Stimulated activated CD8-positive, alpha-beta memory T cell treated with anti-CD3 and anti-CD28 coated beads, Interleukin-12 subunit alpha, Interleukin-12 subunit beta, amount 100 ng/mL, for 24 hours (primary cell): Measurements from ENCODE around the gene IL20RB.
"Not testable (repeated sequence)": the region's sequence is repeated elsewhere in the genome, so short reads cannot be mapped to it uniquely, and the experiment has no call there.

Experiments
- DNase-seq: peaks from one replicate; pipeline ENCODE4 v3.0.0-alpha.2; 2020; ENCODE audit errors: extremely low read depth

IL20RB gene

DNA sequence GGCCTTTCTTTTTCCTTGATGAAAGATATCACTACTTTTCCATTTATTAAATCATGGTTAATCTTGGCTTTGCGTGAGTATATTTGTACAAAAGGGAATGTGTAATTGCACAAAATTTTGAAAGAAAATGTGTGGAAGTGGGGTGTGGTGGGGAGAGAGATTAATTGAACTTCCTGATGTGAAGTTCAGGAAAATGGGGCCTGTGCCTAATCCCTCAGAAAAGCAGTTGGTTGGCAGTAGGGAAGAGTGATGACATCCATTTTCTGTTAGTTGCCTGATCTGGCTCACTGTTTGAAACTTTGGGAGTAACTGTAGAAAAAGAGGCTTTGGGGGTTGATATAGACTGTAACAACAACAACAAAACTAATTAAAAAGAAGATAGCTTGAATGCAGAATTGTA, 10.8 kb upstream of the IL20RB start:
- DNase-seq, result no peak

- no peak for DNase-seq
Observed at GRCh38 chr3:136947477-136947876, 10.3 kb upstream of the IL20RB start.

DNA sequence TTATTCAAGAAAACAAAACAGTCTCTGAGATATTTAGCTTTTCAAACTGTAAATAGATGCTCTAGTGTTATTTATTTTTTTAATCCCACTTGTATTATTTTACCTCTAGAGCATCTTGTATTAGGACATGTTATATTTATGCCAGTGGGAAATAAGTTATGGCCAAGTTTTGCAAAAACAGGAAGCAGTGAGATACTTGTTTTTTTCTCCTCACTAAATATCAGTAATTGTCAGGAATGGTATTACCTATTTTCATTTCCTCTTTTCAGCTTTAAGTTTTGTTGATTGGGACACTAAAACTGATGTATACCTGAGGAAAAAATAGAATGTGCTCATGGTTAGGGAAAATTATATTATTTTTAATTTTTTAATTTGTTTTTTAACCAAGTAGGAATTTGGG, 8.6 kb upstream of the IL20RB start:
- DNase-seq, result no peak

DNA sequence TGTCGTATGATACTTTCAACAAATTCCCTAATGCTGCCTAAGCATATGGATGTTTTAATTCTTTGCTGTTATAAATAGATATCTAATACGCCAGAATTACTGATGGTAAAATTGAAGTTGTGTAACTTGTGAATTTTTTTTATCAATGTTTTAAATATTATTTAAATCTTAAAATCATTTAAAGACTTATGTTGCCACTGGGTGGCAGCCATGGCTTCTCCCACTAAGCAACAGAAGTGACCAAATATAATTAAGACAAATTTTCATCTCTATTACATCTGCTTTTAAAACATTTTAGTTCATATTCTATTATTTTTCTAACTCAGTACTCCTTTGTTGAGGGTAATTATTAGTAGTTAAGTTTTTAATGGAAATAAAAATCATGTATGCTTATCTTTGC, 8.1 kb upstream of the IL20RB start:
- DNase-seq, result no peak

DNA sequence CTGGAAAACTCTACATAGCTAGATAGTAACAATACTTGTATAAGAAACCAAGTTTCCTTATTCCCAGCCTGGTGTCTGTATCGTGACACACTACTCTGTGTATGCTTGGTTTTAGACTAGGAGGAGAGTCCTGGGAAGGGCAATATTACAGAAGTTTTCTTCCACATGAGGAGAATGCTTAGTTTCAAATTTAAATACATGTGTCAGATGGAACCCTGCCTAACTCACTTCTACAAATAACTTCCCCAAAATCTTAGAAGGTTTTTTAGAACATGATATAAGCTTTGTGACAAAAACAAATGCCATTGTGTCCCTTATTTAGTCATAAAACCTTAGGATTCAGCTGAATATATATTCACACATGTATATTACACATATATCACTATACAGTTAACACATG, 7.2 kb upstream of the IL20RB start:
- no peak for DNase-seq

DNA sequence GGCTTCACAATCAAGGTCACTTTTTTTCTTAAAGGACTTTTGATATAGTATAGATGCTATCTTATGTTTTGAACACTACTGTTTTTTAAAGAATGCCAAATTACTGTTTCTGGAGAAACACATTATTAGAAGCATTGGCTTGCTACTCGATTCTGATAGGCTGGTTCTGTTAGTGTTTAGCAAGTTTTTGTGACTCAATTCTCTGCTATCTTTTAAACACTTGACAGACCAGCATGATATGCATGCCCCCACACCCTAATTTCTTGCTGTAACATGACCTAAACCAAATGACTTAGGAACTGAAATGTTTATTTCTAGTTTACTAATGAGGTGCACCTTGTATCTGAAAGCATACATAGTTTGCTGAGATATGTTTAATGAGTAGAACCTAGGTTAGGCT, 5.5 kb upstream of the IL20RB start:
- DNase-seq, result no peak

DNA sequence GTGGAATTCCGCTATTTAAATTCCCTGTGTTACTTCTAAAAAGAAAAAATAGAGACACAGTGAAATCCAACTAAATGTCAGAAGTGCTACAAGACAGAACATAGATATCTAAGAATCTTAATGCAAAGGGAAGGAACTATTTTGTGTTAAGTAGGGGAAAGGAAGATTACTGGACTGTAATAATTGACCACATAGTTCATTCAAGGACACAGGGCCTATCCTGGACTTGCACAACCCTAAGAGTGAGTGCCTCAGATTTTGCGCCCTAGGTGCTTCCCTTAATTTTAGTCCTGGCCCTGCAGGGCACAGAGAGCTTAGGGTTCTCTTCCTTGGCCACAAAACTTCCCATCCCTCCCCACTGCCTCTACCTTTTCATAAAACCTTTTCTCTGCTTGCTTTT, 3.5 kb upstream of the IL20RB start:
- no peak for DNase-seq

DNA sequence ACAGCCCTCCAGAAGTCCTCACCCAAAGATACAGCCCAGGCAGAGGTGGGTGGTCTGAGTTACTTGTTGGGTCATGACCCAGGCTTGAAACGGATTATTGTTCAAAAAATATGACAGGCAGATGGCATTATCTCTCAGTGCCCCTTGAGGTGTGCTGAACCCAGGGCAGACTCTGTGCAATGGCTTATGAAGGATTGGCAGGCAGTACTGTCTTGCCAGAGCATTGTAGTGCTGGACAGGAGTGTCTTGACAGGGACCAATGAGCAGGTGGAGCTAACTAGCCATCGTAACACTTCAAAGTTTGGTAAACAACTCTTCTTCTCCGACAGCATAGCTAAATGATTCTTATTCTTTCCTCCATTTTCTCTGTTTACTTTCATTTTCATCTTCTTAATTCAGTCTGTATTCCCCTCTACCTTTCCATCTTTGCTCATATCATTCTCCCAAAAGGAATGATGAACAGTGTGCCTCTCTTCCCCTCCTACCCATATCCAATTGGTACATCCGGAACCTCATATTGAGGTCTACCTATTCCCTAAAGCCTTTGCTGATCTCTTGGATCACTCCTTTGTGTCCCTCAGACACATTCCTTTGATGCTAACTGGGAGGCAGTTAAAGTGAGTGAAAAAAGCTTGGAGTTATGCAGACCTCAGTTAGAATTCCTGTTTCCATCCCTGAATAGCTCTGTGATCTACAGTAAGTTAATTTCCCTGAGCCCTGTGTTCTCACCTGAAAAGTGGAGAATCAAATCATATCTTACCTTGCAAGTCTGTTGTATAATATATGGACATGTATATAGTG, 2.6 kb upstream of the IL20RB start:
- no peak for DNase-seq

GRCh38 chr3:136955813-136956212, 2.0 kb upstream of the IL20RB start:
- DNase-seq, result no peak

- no peak for DNase-seq
Observed at GRCh38 chr3:136956971-136957370, 812 bp upstream of the IL20RB start.

GRCh38 chr3:136958939-136959338, 1.2 kb downstream of the IL20RB start:
- no peak for DNase-seq

DNA sequence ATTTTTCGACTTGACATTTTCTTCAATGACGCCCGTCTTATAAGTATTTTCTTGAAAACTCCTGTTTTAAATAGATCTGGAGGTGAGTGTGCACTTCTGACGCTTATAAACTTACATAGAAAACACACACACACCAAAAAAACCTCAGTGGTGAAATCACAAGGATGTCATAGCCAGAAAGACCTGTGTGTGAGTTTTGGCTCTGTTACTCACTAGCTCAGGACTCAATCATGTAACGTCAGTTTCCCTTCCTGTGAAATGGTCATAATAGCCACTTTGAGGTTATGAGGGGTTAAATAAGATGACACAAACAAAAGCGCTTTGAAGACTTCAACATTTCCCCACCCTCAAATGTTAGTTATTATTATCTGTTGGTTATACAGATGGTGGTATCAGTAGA, 1.8 kb downstream of the IL20RB start:
- DNase-seq, result no peak

DNA sequence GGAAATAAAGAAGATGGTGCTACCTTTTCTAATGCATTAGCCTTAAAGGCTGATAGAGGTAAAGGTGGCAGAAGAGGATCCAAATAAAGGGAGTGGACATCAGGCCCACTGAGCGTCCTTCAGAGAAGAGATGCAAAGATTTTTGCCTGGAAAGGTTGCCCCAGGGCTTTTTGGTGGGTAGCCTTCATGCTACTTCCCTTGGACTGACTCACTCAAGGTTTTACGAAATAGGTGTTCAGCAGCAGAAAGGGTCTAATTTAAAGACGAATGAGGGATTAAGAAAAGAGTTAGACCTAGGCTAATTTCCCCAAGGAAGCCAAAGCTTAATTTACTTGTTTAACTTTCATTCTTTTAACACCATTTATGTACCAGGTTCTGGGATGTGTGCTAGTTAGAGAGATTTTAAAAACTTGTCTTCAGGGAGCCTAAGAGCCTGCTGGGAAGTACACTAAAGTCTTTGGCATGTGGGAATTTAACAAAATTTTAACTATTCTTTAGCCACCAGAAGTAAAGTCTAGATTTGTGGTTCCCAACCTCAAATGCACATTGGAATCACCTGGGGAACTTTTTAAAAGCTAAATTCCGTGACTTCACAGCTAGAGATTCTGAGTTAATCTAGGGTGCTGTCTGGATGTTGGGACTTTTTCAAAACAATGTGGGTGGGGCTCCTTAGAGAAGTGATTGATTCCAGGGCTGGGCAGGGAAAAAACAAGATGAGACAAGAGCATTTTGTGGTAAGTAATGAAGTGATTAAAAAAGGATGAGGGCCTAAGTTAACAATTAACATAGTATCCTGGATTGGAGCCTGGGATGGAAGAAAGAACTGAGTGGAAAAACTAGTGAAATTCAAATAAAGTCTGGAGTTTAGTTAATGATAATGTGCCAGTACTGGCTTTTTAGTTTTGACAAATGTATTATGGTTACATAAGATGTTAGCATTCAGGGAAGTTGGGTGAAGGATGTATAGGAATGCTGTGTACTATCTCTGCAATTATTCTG, 3.4 kb downstream of the IL20RB start:
- DNase-seq, result no peak

DNA sequence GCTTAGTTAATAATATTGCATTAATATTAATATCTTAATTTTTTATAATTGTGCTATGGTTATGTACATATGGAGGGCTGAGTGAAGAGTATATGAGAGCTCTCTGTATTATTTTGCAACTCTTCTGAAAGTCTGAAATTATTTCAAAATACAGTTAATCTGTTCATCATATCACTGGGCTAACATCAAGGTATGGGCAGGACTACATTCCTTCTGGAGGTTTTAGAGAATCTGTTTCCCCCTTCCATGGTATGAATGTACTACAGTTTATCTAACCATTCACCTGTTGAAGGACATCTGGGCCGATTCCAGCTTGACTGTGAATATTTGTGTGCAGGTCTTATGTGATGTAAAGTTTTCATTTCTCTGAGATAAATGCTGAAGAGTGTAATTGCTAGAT, 5.1 kb downstream of the IL20RB start:
- no peak for DNase-seq

DNA sequence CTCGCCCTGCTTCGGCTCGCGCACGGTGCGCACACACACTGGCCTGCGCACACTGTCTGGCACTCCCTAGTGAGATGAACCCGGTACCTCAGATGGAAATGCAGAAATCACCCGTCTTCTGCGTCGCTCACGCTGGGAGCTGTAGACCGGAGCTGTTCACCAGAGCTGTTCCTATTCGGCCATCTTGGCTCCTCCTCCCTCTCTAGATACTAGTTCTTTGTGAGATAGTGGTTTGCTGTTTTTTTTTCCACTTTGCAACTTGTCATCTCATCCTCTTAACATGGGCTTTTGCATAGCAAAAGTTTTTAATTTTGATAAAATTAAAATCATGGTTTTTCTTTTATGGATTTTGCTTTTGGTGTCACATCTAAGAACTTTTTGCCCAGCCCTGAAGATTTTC, 11.8 kb downstream of the IL20RB start:
- not testable (repeated sequence) for DNase-seq

- DNase-seq, result no peak
Observed at GRCh38 chr3:136973352-136973751, 15.6 kb downstream of the IL20RB start.

DNA sequence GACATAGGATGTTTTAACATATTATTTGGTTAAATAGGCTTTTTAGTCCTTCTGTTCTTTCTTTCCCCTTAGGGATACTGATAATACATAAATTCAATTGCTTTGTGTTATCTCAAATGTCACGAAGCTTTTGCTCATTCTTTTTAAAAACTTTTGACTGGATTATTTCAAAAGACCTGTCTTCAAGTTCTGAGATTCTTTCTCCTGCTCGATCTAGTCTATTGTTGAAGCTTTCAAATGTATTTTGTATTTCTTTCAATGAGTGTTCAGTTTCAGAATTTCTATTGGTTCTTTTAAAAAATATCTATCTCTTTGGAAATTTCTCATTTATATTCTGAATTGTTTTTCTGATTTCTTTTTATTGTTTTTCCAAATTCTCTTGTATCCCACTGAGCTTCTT, 16.9 kb downstream of the IL20RB start:
- no peak for DNase-seq

- DNase-seq, result no peak
Observed at GRCh38 chr3:136979204-136979603, 21.4 kb downstream of the IL20RB start.

DNA sequence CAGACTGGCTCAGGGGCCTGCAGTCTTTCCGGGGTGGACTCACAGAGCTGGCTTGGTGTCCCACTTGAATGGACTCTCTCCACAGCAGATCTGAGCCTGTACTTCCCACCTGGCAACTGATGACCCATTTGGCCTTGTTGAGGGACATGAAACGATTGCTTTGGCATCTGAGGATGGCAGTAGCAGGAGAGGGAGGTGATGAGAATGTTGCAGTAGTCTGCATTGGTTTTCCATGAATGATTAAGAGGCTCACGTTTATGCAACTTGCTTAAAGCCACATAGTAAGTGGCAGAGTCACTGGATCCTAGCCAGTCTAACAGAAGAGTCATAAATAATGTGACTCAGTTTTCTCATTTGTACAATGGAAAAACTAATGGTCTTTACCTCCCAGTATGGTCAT, 21.9 kb downstream of the IL20RB start:
- no peak for DNase-seq

DNA sequence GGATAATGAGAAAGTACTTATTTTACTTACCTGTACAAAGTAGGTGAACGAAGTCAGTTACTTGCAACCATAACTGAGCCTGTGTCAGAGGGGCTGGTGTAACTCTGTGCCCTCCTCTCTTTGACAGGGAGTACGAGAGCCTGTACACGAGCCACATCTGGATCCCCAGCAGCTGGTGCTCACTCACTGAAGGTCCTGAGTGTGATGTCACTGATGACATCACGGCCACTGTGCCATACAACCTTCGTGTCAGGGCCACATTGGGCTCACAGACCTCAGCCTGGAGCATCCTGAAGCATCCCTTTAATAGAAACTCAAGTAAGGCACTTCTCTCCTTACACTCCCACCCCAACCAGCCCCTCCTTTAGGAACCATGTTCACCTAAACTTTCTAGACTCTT, 24.2 kb downstream of the IL20RB start:
- no peak for DNase-seq

DNA sequence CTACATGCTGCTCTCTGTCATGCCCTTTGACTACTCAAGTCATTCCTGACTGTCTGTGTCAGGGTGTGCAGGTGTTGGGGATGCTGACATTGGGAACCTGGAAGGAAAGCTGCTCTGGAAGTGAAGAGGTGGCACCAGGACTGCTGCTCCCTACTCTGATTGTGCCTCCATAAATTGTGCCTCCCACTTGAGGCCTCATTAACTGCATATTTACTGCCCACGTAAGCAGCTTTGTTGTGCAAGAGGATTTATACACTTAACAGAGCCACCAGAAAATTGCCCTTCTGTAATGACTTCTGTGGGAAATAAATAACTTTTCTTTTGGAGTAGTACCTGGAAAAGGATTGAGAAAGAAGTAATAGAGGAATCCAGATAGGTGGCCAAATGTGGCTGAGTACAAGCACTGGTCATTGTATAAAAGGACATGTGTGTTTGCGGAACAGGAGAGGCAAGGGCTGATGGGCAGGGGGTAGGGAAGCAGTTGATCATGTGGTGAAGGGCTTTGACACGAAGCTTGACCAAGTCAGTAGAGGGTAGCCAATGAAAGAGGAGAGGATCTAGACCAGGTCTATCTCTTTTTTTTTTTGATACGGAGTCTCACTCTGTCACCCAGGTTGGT, 24.8 kb downstream of the IL20RB start:
- DNase-seq, result no peak

- DNase-seq, result no peak
Observed at GRCh38 chr3:136984837-136985236, 27.1 kb downstream of the IL20RB start.
